IMR-90 (cell line): ENCODE measurements around the gene DBX1. TPM values are rescaled to one million over a fixed set of nuclear protein-coding genes. Genes with fewer than 3 reads are reported as not detected.

ENCODE experiments used
- ATAC-seq: fragments of 200-7000 bp; cut with Tn5 transposase; 2 replicates; pipeline ENCODE4 v1.9.1; 2020; ENCODE audit warnings: low read depth, mild to moderate bottlenecking, moderate library complexity
- BruUV-seq: library from RNA; stranded (reverse); fragments of 400-500 nt; replicated peaks from 2 replicates; lab custom pipeline; 2021; lab: Mats Ljungman, UMichigan
- CTCF ChIA-PET: fragments of 300-600 bp; formaldehyde crosslinking; extraction: SDS; loops from one replicate; lab custom pipeline; 2021; ENCODE audit warnings: antibody characterized with exemption; lab: Yijun Ruan, JAX
- POLR2A ChIA-PET: fragments of 300-600 bp; sonication (Branson Sonifier 250); formaldehyde crosslinking; loops from one replicate; lab custom pipeline; 2022; ENCODE audit warnings: antibody characterized with exemption; ENCODE audit not compliant: unreplicated experiment; lab: Charles Lee
- DNase-seq: peaks from one replicate; pipeline ENCODE4 v3.0.0; 2013
- H2AFZ ChIP-seq: replicated peaks from 2 replicates; pipeline ENCODE3; 2013; ENCODE audit warnings: low read length, mild to moderate bottlenecking; ENCODE audit not compliant: poor library complexity
- H2AK5ac ChIP-seq: 2 replicates; pipeline ENCODE4 v1.6.1; 2013; ENCODE audit warnings: low read depth, low read length, inconsistent platforms
- H2AK9ac ChIP-seq: replicated peaks from 2 replicates; pipeline ENCODE3; 2013; ENCODE audit warnings: mild to moderate bottlenecking, low read depth, low read length, moderate library complexity; ENCODE audit not compliant: poor library complexity
- H2BK120ac ChIP-seq: 2 replicates; pipeline ENCODE4 v1.6.1; 2013; ENCODE audit warnings: low read depth, low read length, inconsistent platforms
- H2BK15ac ChIP-seq: 3 replicates; pipeline ENCODE4 v1.6.1; 2013; ENCODE audit warnings: low read depth, low read length, inconsistent platforms
- H2BK20ac ChIP-seq: 2 replicates; pipeline ENCODE4 v1.6.1; 2013; ENCODE audit warnings: low read depth, mild to moderate bottlenecking, inconsistent platforms, low read length, moderate library complexity
- H2BK5ac ChIP-seq: 2 replicates; pipeline ENCODE4 v1.6.1; 2013; ENCODE audit warnings: mild to moderate bottlenecking, low read depth, low read length, inconsistent platforms; ENCODE audit not compliant: poor library complexity, severe bottlenecking
- H3K14ac ChIP-seq: replicated peaks from 2 replicates; pipeline ENCODE4 v1.6.1; 2013; ENCODE audit warnings: low read depth, low read length, inconsistent platforms
- H3K18ac ChIP-seq: 2 replicates; pipeline ENCODE4 v1.6.1; 2013; ENCODE audit warnings: low read depth, low read length, control low read depth
- H3K23ac ChIP-seq: 2 replicates; pipeline ENCODE4 v1.6.1; 2013; ENCODE audit warnings: low read depth, low read length, inconsistent platforms
- H3K27ac ChIP-seq: 2 replicates; pipeline ENCODE4 v1.5.1; 2013; ENCODE audit warnings: mild to moderate bottlenecking, control low read depth, low read length; ENCODE audit not compliant: insufficient read depth
- H3K27me3 ChIP-seq: 2 replicates; pipeline ENCODE4 v1.6.1; 2013; ENCODE audit warnings: low read length; ENCODE audit not compliant: control insufficient read depth, insufficient read depth
- H3K36me3 ChIP-seq: 2 replicates; pipeline ENCODE4 v1.6.1; 2013; ENCODE audit warnings: low read length, mixed read lengths; ENCODE audit not compliant: control insufficient read depth, insufficient read depth
- H3K4ac ChIP-seq: 2 replicates; pipeline ENCODE4 v1.6.1; 2013; ENCODE audit warnings: low read depth, low read length, inconsistent platforms
- H3K4me1 ChIP-seq: 2 replicates; pipeline ENCODE4 v1.6.1; 2013; ENCODE audit warnings: low read length, mixed read lengths; ENCODE audit not compliant: control insufficient read depth, insufficient read depth
- H3K4me2 ChIP-seq: 2 replicates; pipeline ENCODE4 v1.6.1; 2013; ENCODE audit warnings: low read depth, mild to moderate bottlenecking, control low read depth, low read length, moderate library complexity
- H3K4me3 ChIP-seq: 2 replicates; pipeline ENCODE4 v1.5.1; 2013; ENCODE audit warnings: low read depth, mild to moderate bottlenecking, control low read depth, low read length, moderate library complexity; ENCODE audit not compliant: insufficient read depth
- H3K56ac ChIP-seq: 2 replicates; pipeline ENCODE4 v1.6.1; 2013; ENCODE audit warnings: low read length, inconsistent platforms; ENCODE audit not compliant: insufficient read depth; ENCODE audit errors: extremely low read depth
- H3K79me1 ChIP-seq, 2 experiments: 2 replicates each; pipeline ENCODE4 v1.6.1; 2013; ENCODE audit warnings: low read length in 2 of 2, inconsistent platforms in 1 of 2, low read depth in 1 of 2
- H3K9ac ChIP-seq: 2 replicates; pipeline ENCODE4 v1.6.1; 2013; ENCODE audit warnings: low read depth, low read length, control low read depth
- H3K9me1 ChIP-seq: 2 replicates; pipeline ENCODE4 v1.6.1; 2013; ENCODE audit warnings: low read length, inconsistent platforms; ENCODE audit not compliant: insufficient read depth
- H3K9me3 ChIP-seq: 2 replicates; pipeline ENCODE4 v1.6.1; 2013; ENCODE audit warnings: low read length; ENCODE audit not compliant: control insufficient read depth, insufficient read depth
- H4K20me1 ChIP-seq: 2 replicates; pipeline ENCODE4 v1.6.1; 2013; ENCODE audit warnings: low read length, inconsistent platforms; ENCODE audit not compliant: insufficient read depth
- H4K5ac ChIP-seq: 2 replicates; pipeline ENCODE4 v1.6.1; 2013; ENCODE audit warnings: mild to moderate bottlenecking, low read depth, low read length, control low read depth
- H4K8ac ChIP-seq, 2 experiments: 2 replicates each; pipeline ENCODE4 v1.6.1; 2013; ENCODE audit warnings: low read depth in 2 of 2, low read length in 2 of 2, control low read depth in 1 of 2, inconsistent platforms in 1 of 2
- H4K91ac ChIP-seq: 2 replicates; pipeline ENCODE4 v1.6.1; 2013; ENCODE audit warnings: low read depth, low read length, inconsistent platforms; ENCODE audit not compliant: insufficient read depth
- BHLHE40 ChIP-seq: fragments of 150-350 bp; IDR thresholded peaks from 2 replicates; pipeline ENCODE4 v1.6.1; 2016; ENCODE audit warnings: mild to moderate bottlenecking, low read depth, low read length
- CEBPB ChIP-seq: IDR thresholded peaks from 2 replicates; pipeline ENCODE4 v1.6.1; 2012; ENCODE audit warnings: low read depth, low read length, improper control_type of control experiment
- CHD1 ChIP-seq: IDR thresholded peaks from 2 replicates; pipeline ENCODE4 v1.6.1; 2012; ENCODE audit warnings: low read depth, low read length, improper control_type of control experiment
- FOS ChIP-seq: fragments of 150-350 bp; IDR thresholded peaks from 2 replicates; pipeline ENCODE4 v1.6.1; 2016; ENCODE audit warnings: low read depth, low read length
- MAFK ChIP-seq: IDR thresholded peaks from 2 replicates; pipeline ENCODE4 v1.6.1; 2012; ENCODE audit warnings: low read depth, low read length, improper control_type of control experiment
- MAZ ChIP-seq: IDR thresholded peaks from 2 replicates; pipeline ENCODE4 v1.6.1; 2012; ENCODE audit warnings: low read depth, mild to moderate bottlenecking, low read length, improper control_type of control experiment, moderate library complexity, borderline replicate concordance
- MXI1 ChIP-seq: IDR thresholded peaks from 2 replicates; pipeline ENCODE4 v1.6.1; 2012; ENCODE audit warnings: low read depth, mild to moderate bottlenecking, low read length, moderate library complexity, borderline replicate concordance
- NFE2L2 ChIP-seq: fragments of 150-350 bp; IDR thresholded peaks from 2 replicates; pipeline ENCODE4 v1.6.1; 2016; ENCODE audit warnings: low read depth, mild to moderate bottlenecking, low read length
- POLR2A ChIP-seq: IDR thresholded peaks from 2 replicates; pipeline ENCODE4 v1.6.1; 2012; ENCODE audit warnings: mild to moderate bottlenecking, low read depth, low read length
- RAD21 ChIP-seq: IDR thresholded peaks from 2 replicates; pipeline ENCODE4 v1.6.1; 2012; ENCODE audit warnings: low read length, improper control_type of control experiment
- RCOR1 ChIP-seq: IDR thresholded peaks from 2 replicates; pipeline ENCODE4 v1.6.1; 2012; ENCODE audit warnings: mild to moderate bottlenecking, low read length, improper control_type of control experiment; ENCODE audit not compliant: insufficient replicate concordance
- RFX5 ChIP-seq: IDR thresholded peaks from 2 replicates; pipeline ENCODE4 v1.8.0; 2012; ENCODE audit warnings: low read depth, mild to moderate bottlenecking, low read length, moderate library complexity
- SMC3 ChIP-seq: fragments of 150-350 bp; IDR thresholded peaks from 2 replicates; pipeline ENCODE4 v1.6.1; 2016; ENCODE audit warnings: low read depth, mild to moderate bottlenecking, antibody characterized with exemption, low read length, moderate library complexity
- WGBS, 2 experiments: methylation state at CpG; one replicate each; pipeline versions ENCODE4 v1.1.5 to v1.1.7; 2013; ENCODE audit warnings: missing lambda C conversion rate in 2 of 2; ENCODE audit not compliant: insufficient read length in 1 of 2; ENCODE audit errors: extremely low coverage in 2 of 2; 5-methylcytosine and 5-hydroxymethylcytosine counted together
- dilution Hi-C: fragments of 300-500 bp; cut with HindIII; formaldehyde crosslinking; loops from one replicate; pipeline ENCODE4 v1.14.3; 2018; ENCODE audit warnings: low sequenced_read_pairs; ENCODE audit not compliant: unreplicated experiment
- in situ Hi-C: fragments of 300-500 bp; cut with MboI; formaldehyde crosslinking; loops from 3 replicates; pipeline ENCODE4 v1.14.3; 2019; ENCODE audit warnings: low sequenced_read_pairs, inconsistent platforms, mixed read lengths
- intact Hi-C: fragments of 100-400 bp; cut with micrococcal nuclease; formaldehyde crosslinking; loops from 2 replicates; pipeline ENCODE4 v1.10.0; 2022
- polyA plus RNA-seq, 3 experiments: library from polyadenylated mRNA; depleted of rRNA; stranded (reverse); fragments of >200 nt; gene quantifications; 2 replicates each; pipeline ENCODE4 v1.2.3, GENCODE V29; 2012; ENCODE audit warnings: low replicate concordance in 1 of 3
- total RNA-seq: library from RNA; depleted of rRNA; stranded (reverse); fragments of >200 nt; gene quantifications from 2 replicates; pipeline ENCODE4 v1.2.3, GENCODE V29; 2012
- TF ChIP-seq, protein P1 (sequence below): conservative IDR thresholded peaks from 2 replicates; pipeline ENCODE4 v1.5.1; 2012; ENCODE audit warnings: mild to moderate bottlenecking, low read depth, low read length, improper control_type of control experiment
- TF ChIP-seq, protein P2 (sequence below): fragments of 150-350 bp; IDR thresholded peaks from 2 replicates; pipeline ENCODE4 v1.6.1; 2017; ENCODE audit warnings: mild to moderate bottlenecking, antibody characterized with exemption, low read length, low read depth
- TF ChIP-seq, protein P3 (sequence below): fragments of 150-350 bp; IDR thresholded peaks from 2 replicates; pipeline ENCODE4 v1.6.1; 2016; ENCODE audit warnings: low read depth, mild to moderate bottlenecking, low read length, moderate library complexity, borderline replicate concordance

Gene DBX1
- total and polyA plus RNA-seq, 2 of the 4 experiments (the other 2 are of a cell fraction), result not detected

DNA sequence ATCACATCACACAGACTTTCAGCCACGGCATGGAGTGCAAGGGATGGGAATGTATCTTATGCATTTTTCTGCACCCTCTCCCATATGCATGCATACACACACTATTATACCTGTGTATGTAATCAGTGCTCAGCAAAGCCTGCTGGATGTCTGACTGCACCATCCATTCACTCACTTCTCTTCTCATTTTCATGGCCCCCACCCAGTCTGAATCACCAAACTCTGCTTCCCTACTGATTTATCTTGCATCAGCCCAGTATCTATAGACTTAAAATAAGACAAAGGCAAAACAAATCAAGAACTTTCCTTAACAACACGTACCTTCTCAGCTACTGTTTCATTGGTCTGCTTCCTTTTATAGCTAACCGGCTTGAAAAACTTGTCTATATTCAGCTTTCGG lies 21.6 kb downstream of the DBX1 start:
- Histone ChIP-seq H3K4me3 (no peak overlapping the region), H3K56ac (no peak overlapping the region), H3K14ac (no peak overlapping the region), H2BK5ac (no peak overlapping the region), H3K4ac (no peak overlapping the region), H2BK15ac (no peak overlapping the region), H3K36me3 (no peaks in the 10 kb centered on the region), H4K20me1 (no peaks in the 10 kb centered on the region), H3K9me3 (no peaks in the 10 kb centered on the region), H3K27ac (no peak overlapping the region), H2BK20ac (no peak overlapping the region), H4K8ac (no peak overlapping the region), H4K91ac (no peak overlapping the region), H3K9me1 (no peaks in the 10 kb centered on the region), H3K23ac (no peak overlapping the region), H2AK5ac (no peak overlapping the region), H2AK9ac (no peak overlapping the region), H4K5ac (no peak overlapping the region), H2AFZ (no peak overlapping the region), H3K9ac (no peak overlapping the region), H3K4me2 (no peak overlapping the region), H3K27me3 (peaks cover 23% of the 10 kb centered on the region), H2BK120ac (no peak overlapping the region), H3K4me1 (no peaks in the 10 kb centered on the region), H3K79me1 (no peaks in the 10 kb centered on the region), H3K18ac (no peak overlapping the region)
- ATAC-seq (no peak), DNase-seq (no peak)
- intact Hi-C loops (loop anchor here (10.0 kb wide), 1 partner anchor 384 kb away; no protein-coding TSS in a partner anchor), in situ Hi-C loops (loop anchor here (25.0 kb wide), 1 partner anchor 826 kb away; no protein-coding TSS in a partner anchor), dilution Hi-C loops (no loop called here)
- WGBS, 2 experiments, result no CpG with 5 or more reads among the region's 4 CpGs
- POLR2A ChIA-PET, result no interaction called here
- CTCF ChIA-PET, result interaction anchor here (1.9 kb wide), 1 partner anchor 11 kb away, joined by 6 read pairs; no protein-coding TSS in a partner anchor
- TF ChIP-seq, protein P1, sequence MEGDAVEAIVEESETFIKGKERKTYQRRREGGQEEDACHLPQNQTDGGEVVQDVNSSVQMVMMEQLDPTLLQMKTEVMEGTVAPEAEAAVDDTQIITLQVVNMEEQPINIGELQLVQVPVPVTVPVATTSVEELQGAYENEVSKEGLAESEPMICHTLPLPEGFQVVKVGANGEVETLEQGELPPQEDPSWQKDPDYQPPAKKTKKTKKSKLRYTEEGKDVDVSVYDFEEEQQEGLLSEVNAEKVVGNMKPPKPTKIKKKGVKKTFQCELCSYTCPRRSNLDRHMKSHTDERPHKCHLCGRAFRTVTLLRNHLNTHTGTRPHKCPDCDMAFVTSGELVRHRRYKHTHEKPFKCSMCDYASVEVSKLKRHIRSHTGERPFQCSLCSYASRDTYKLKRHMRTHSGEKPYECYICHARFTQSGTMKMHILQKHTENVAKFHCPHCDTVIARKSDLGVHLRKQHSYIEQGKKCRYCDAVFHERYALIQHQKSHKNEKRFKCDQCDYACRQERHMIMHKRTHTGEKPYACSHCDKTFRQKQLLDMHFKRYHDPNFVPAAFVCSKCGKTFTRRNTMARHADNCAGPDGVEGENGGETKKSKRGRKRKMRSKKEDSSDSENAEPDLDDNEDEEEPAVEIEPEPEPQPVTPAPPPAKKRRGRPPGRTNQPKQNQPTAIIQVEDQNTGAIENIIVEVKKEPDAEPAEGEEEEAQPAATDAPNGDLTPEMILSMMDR, result no peak
- TF ChIP-seq MAFK, result no peak
- TF ChIP-seq MXI1, result no peak
- TF ChIP-seq CEBPB, result no peak
- no peak for TF ChIP-seq RAD21
- TF ChIP-seq POLR2A, result no peak
- no peak for TF ChIP-seq CHD1
- TF ChIP-seq, protein P2, sequence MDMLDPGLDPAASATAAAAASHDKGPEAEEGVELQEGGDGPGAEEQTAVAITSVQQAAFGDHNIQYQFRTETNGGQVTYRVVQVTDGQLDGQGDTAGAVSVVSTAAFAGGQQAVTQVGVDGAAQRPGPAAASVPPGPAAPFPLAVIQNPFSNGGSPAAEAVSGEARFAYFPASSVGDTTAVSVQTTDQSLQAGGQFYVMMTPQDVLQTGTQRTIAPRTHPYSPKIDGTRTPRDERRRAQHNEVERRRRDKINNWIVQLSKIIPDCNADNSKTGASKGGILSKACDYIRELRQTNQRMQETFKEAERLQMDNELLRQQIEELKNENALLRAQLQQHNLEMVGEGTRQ, result no peak
- TF ChIP-seq MAZ, result no peak
- TF ChIP-seq RCOR1, result no peak
- no peak for TF ChIP-seq BHLHE40
- TF ChIP-seq, protein P3, sequence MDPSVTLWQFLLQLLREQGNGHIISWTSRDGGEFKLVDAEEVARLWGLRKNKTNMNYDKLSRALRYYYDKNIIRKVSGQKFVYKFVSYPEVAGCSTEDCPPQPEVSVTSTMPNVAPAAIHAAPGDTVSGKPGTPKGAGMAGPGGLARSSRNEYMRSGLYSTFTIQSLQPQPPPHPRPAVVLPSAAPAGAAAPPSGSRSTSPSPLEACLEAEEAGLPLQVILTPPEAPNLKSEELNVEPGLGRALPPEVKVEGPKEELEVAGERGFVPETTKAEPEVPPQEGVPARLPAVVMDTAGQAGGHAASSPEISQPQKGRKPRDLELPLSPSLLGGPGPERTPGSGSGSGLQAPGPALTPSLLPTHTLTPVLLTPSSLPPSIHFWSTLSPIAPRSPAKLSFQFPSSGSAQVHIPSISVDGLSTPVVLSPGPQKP, result no peak
- no peak for TF ChIP-seq RFX5
- TF ChIP-seq SMC3, result no peak
- no peak for TF ChIP-seq NFE2L2
- no peak for TF ChIP-seq FOS
- BruUV-seq, result no TSS peak
